Measurements from ENCODE around the gene BAIAP2.
"Not testable (repeated sequence)": the region's sequence is repeated elsewhere in the genome, so short reads cannot be mapped to it uniquely, and the experiment has no call there.

Gene BAIAP2

GRCh38 chr17:81076141-81076679 lies 41.3 kb downstream of the BAIAP2 start:
- TF ChIP-seq, protein P1, sequence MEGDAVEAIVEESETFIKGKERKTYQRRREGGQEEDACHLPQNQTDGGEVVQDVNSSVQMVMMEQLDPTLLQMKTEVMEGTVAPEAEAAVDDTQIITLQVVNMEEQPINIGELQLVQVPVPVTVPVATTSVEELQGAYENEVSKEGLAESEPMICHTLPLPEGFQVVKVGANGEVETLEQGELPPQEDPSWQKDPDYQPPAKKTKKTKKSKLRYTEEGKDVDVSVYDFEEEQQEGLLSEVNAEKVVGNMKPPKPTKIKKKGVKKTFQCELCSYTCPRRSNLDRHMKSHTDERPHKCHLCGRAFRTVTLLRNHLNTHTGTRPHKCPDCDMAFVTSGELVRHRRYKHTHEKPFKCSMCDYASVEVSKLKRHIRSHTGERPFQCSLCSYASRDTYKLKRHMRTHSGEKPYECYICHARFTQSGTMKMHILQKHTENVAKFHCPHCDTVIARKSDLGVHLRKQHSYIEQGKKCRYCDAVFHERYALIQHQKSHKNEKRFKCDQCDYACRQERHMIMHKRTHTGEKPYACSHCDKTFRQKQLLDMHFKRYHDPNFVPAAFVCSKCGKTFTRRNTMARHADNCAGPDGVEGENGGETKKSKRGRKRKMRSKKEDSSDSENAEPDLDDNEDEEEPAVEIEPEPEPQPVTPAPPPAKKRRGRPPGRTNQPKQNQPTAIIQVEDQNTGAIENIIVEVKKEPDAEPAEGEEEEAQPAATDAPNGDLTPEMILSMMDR (IDR thresholded peaks at IDR 0.05): no peak
- H3K4me1 Mint-ChIP-seq: peaks cover 45% of the 10 kb centered on the region
- DNase-seq: no peak
- no peak overlapping the region for H3K27ac Mint-ChIP-seq
- H3K9me3 Mint-ChIP-seq: no peaks in the 10 kb centered on the region
- H3K4me3 Mint-ChIP-seq: no peak overlapping the region
- H3K27me3 Mint-ChIP-seq (ENCODE audit: low read depth, poor library complexity): peaks cover 3% of the 10 kb centered on the region
- H3K36me3 Mint-ChIP-seq (ENCODE audit: low read depth): peaks cover 9% of the 10 kb centered on the region

GRCh38 chr17:81078026-81078913 lies 43.3 kb downstream of the BAIAP2 start:
- H3K9me3 Mint-ChIP-seq; H3K27ac Mint-ChIP-seq; H3K36me3 Mint-ChIP-seq (ENCODE audit: low read depth); H3K27me3 Mint-ChIP-seq (ENCODE audit: low read depth, poor library complexity); DNase-seq; H3K4me3 Mint-ChIP-seq: not testable (repeated sequence)
- H3K4me1 Mint-ChIP-seq: peaks cover 54% of the 10 kb centered on the region

DNA sequence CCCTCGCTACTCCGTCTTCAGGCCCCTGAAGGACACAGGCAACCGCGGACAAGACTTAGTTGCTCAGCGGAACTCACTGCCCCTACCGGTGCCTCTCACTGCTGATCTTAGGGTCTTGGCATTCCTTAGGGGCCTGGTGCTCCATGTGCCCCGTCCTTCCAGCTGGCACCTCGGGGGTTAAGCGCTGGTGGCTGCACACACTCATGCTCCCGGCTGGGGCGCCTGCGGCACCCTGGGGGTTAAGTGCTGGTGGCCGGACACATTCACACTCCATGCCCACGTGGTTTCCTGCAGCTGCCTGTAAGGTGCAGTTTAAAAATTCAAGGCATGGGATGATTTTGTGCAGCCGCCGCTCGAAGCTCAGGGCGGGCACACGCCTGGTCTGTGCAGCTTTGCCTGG lies 45.1 kb downstream of the BAIAP2 start:
- H3K4me1 Mint-ChIP-seq: peaks cover 57% of the 10 kb centered on the region
- no peak overlapping the region for H3K27ac Mint-ChIP-seq
- TF ChIP-seq, protein P1 (IDR thresholded peaks at IDR 0.05): no peak
- H3K36me3 Mint-ChIP-seq (ENCODE audit: low read depth): no peaks in the 10 kb centered on the region
- no peak for DNase-seq
- H3K4me3 Mint-ChIP-seq: no peak overlapping the region
- no peaks in the 10 kb centered on the region for H3K9me3 Mint-ChIP-seq
- H3K27me3 Mint-ChIP-seq (ENCODE audit: low read depth, poor library complexity): peaks cover 3% of the 10 kb centered on the region

DNA sequence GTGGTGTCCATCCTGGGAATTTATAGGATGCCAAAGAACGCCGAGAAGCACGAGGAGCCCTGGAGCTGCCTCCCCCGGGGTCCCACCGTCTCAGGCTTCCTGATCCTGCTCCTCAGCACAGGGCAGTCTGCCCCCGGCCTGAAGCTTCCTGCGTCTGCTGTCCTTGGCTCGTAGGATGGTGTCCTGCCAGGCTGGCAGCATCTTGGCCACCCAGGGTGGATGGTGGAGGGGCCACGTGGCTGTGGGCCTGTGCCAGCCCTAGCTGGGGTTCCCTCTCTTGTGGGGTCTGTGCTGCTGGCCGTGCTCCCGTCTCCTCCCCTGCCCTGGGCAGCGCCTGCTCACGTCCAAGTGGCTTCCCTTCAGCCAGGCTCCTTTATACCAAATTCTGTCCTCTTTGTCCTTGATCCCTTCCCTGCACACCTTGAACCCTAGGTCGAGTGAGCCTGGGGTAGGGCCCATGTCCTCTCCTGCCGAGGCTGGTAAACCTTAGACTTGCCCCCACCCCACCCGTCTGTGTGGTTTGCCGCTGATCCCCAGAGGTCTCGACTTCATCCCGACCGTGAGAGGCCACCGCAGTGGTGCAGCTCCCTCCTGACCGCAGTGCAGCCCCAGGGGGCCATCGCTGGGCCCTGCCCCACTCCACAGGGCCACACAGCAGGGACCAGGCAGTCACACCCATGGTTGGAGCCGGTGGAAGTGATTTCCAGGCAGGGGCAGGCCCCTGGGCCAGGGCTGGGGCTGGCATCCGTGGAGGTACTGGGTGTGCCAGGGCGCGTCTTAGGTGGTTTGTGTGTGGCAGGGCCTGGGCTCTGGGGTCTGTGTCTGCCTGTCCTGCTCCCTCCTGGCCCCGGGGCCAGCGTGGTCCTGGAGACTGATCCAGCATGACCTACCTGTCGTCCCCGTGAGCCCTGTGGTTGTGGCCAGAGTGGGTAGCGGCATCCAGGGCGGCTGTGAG lies 46.5 kb downstream of the BAIAP2 start:
- Mint-ChIP-seq H3K4me3 (no peak overlapping the region), H3K27me3 (ENCODE audit: low read depth, poor library complexity) (peaks cover 3% of the 10 kb centered on the region), H3K27ac (no peak overlapping the region), H3K36me3 (ENCODE audit: low read depth) (no peaks in the 10 kb centered on the region), H3K9me3 (no peaks in the 10 kb centered on the region), H3K4me1 (peaks cover 45% of the 10 kb centered on the region)
- TF ChIP-seq, protein P1 (IDR thresholded peaks at IDR 0.05): no peak
- no peak for DNase-seq

GRCh38 chr17:81082177-81083073 lies 47.5 kb downstream of the BAIAP2 start:
- DNase-seq: no peak
- H3K27me3 Mint-ChIP-seq (ENCODE audit: low read depth, poor library complexity): peaks cover 2% of the 10 kb centered on the region
- peak overlapping the region; percentile 34 for H3K4me3 Mint-ChIP-seq
- no peaks in the 10 kb centered on the region for H3K36me3 Mint-ChIP-seq (ENCODE audit: low read depth)
- H3K27ac Mint-ChIP-seq: peak overlapping the region; percentile 57
- TF ChIP-seq, protein P1 (IDR thresholded peaks at IDR 0.05): no peak
- H3K4me1 Mint-ChIP-seq: peaks cover 45% of the 10 kb centered on the region
- H3K9me3 Mint-ChIP-seq: no peaks in the 10 kb centered on the region
